SIG-M5 (cell line): Measurements from ENCODE around the gene DROSHA.

ENCODE experiments used
- DNase-seq: peaks from one replicate; lab custom pipeline; 2025; lab: John Stamatoyannopoulos, UW

Gene DROSHA

GRCh38 chr5:31469886-31470285, 62.0 kb downstream of the DROSHA start:
- no peak for DNase-seq

- DNase-seq, result no peak
Measured at GRCh38 chr5:31469466-31469865, 62.4 kb downstream of the DROSHA start.

GRCh38 chr5:31465291-31465690, 66.6 kb downstream of the DROSHA start:
- DNase-seq, result no peak

- DNase-seq, result no peak
Measured at GRCh38 chr5:31464081-31464480, 67.8 kb downstream of the DROSHA start.

- no peak for DNase-seq
Measured at GRCh38 chr5:31463351-31463750, 68.5 kb downstream of the DROSHA start.

- DNase-seq, result no peak
Measured at GRCh38 chr5:31459594-31459993, 72.3 kb downstream of the DROSHA start.

- no peak for DNase-seq
Measured at GRCh38 chr5:31455172-31455571, 76.7 kb downstream of the DROSHA start.

- DNase-seq, result no peak
Measured at GRCh38 chr5:31453522-31453921, 78.4 kb downstream of the DROSHA start.

GRCh38 chr5:31452314-31452713, 79.6 kb downstream of the DROSHA start:
- DNase-seq, result no peak

- DNase-seq, result no peak
Measured at GRCh38 chr5:31449962-31450361, 81.9 kb downstream of the DROSHA start.

- no peak for DNase-seq
Measured at GRCh38 chr5:31449174-31449573, 82.7 kb downstream of the DROSHA start.

- DNase-seq, result no peak
Measured at GRCh38 chr5:31445041-31445600, 86.8 kb downstream of the DROSHA start.

GRCh38 chr5:31443572-31443971, 88.3 kb downstream of the DROSHA start:
- no peak for DNase-seq

- no peak for DNase-seq
Measured at GRCh38 chr5:31442058-31442745, 89.7 kb downstream of the DROSHA start.

GRCh38 chr5:31436851-31437250, 95.0 kb downstream of the DROSHA start:
- no peak for DNase-seq

GRCh38 chr5:31435730-31436129, 96.2 kb downstream of the DROSHA start:
- DNase-seq, result no peak

GRCh38 chr5:31434898-31435297, 97.0 kb downstream of the DROSHA start:
- no peak for DNase-seq

- no peak for DNase-seq
Measured at GRCh38 chr5:31433229-31433628, 98.7 kb downstream of the DROSHA start.

- DNase-seq, result no peak
Measured at GRCh38 chr5:31427724-31428309, 104.1 kb downstream of the DROSHA start.

- no peak for DNase-seq
Measured at GRCh38 chr5:31427013-31427723, 104.7 kb downstream of the DROSHA start.

- no peak for DNase-seq
Measured at GRCh38 chr5:31421806-31422586, 109.9 kb downstream of the DROSHA start.

GRCh38 chr5:31417512-31417911, 114.4 kb downstream of the DROSHA start:
- DNase-seq, result no peak
